ENCODE measurements around the gene ABCB11. TPM values are rescaled to one million over a fixed set of nuclear protein-coding genes. Genes with fewer than 3 reads are reported as not detected.

Gene ABCB11
- polyA plus RNA-seq, 1 donor from 2014 or later, result not detected

DNA sequence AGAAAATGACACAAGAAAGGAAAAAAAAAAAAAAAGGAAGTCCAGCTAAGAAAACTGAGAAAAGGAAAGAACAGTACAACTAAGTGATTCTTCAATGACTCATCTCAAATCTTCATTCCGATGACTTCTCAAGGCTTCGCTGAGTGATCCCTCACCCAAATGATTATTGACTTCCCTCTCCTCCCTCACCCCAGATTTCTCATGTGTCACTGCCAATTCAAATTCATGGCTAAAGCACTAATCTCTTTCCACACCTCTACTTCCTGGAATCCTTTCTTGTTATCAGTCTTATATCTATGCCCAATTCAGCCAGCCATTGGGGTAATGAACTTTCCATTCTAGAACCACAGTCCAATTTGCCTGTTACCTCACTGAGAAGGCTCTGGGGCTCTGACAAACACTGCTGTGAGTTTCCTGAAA lies 7.2 kb upstream of the ABCB11 start:
- no peaks in the 10 kb centered on the region for H3F3A ChIP-seq (ENCODE audit: insufficient read depth, low read length, poor library complexity, severe bottlenecking)
- no peak overlapping the region for H3K9ac ChIP-seq (ENCODE audit: low read length)
- no peak overlapping the region for H3K4me2 ChIP-seq (ENCODE audit: low read length)
- no peaks in the 10 kb centered on the region for H3K9me2 ChIP-seq (ENCODE audit: insufficient read depth, low read length)
- no peak overlapping the region for H2AFZ ChIP-seq (ENCODE audit: low read depth, low read length)
- H3K79me2 ChIP-seq (replicated peaks; ENCODE audit: insufficient read depth, low read length), result no peaks in the 10 kb centered on the region
- no peaks in the 10 kb centered on the region for H4K20me1 ChIP-seq (ENCODE audit: insufficient read depth)
- TF ChIP-seq EP300 (conservative IDR thresholded peaks at IDR 0.05; ENCODE audit: poor library complexity, severe bottlenecking) (no peak), EZH2 (IDR thresholded peaks at IDR 0.05; ENCODE audit: borderline replicate concordance, insufficient read depth, low read length, poor library complexity, severe bottlenecking) (no peak), RAD21 (conservative IDR thresholded peaks at IDR 0.05) (no peak), POLR2AphosphoS5 (IDR thresholded peaks at IDR 0.05) (no peak), TAF1 (IDR thresholded peaks at IDR 0.05; ENCODE audit: low read depth) (no peak), MXI1 (conservative IDR thresholded peaks at IDR 0.05; ENCODE audit: poor library complexity, severe bottlenecking) (no peak), SMC3 (conservative IDR thresholded peaks at IDR 0.05; ENCODE audit: poor library complexity) (no peak)
- TF ChIP-seq, protein P1, sequence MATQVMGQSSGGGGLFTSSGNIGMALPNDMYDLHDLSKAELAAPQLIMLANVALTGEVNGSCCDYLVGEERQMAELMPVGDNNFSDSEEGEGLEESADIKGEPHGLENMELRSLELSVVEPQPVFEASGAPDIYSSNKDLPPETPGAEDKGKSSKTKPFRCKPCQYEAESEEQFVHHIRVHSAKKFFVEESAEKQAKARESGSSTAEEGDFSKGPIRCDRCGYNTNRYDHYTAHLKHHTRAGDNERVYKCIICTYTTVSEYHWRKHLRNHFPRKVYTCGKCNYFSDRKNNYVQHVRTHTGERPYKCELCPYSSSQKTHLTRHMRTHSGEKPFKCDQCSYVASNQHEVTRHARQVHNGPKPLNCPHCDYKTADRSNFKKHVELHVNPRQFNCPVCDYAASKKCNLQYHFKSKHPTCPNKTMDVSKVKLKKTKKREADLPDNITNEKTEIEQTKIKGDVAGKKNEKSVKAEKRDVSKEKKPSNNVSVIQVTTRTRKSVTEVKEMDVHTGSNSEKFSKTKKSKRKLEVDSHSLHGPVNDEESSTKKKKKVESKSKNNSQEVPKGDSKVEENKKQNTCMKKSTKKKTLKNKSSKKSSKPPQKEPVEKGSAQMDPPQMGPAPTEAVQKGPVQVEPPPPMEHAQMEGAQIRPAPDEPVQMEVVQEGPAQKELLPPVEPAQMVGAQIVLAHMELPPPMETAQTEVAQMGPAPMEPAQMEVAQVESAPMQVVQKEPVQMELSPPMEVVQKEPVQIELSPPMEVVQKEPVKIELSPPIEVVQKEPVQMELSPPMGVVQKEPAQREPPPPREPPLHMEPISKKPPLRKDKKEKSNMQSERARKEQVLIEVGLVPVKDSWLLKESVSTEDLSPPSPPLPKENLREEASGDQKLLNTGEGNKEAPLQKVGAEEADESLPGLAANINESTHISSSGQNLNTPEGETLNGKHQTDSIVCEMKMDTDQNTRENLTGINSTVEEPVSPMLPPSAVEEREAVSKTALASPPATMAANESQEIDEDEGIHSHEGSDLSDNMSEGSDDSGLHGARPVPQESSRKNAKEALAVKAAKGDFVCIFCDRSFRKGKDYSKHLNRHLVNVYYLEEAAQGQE (IDR thresholded peaks at IDR 0.05; ENCODE audit: borderline replicate concordance), result no peak
- TF ChIP-seq, protein P2, sequence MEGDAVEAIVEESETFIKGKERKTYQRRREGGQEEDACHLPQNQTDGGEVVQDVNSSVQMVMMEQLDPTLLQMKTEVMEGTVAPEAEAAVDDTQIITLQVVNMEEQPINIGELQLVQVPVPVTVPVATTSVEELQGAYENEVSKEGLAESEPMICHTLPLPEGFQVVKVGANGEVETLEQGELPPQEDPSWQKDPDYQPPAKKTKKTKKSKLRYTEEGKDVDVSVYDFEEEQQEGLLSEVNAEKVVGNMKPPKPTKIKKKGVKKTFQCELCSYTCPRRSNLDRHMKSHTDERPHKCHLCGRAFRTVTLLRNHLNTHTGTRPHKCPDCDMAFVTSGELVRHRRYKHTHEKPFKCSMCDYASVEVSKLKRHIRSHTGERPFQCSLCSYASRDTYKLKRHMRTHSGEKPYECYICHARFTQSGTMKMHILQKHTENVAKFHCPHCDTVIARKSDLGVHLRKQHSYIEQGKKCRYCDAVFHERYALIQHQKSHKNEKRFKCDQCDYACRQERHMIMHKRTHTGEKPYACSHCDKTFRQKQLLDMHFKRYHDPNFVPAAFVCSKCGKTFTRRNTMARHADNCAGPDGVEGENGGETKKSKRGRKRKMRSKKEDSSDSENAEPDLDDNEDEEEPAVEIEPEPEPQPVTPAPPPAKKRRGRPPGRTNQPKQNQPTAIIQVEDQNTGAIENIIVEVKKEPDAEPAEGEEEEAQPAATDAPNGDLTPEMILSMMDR (IDR thresholded peaks at IDR 0.05; ENCODE audit: poor library complexity, severe bottlenecking), result no peak
- no peak overlapping the region for H3K27ac ChIP-seq (ENCODE audit: low read length)
- H3K9me3 ChIP-seq (ENCODE audit: low read length), result no peaks in the 10 kb centered on the region
- no peak overlapping the region for H3K4me3 ChIP-seq (ENCODE audit: low read length)
- no peaks in the 10 kb centered on the region for H3K27me3 ChIP-seq (ENCODE audit: insufficient read depth, low read depth, low read length)
- H3K36me3 ChIP-seq (ENCODE audit: insufficient read depth, low read length), result no peaks in the 10 kb centered on the region

DNA sequence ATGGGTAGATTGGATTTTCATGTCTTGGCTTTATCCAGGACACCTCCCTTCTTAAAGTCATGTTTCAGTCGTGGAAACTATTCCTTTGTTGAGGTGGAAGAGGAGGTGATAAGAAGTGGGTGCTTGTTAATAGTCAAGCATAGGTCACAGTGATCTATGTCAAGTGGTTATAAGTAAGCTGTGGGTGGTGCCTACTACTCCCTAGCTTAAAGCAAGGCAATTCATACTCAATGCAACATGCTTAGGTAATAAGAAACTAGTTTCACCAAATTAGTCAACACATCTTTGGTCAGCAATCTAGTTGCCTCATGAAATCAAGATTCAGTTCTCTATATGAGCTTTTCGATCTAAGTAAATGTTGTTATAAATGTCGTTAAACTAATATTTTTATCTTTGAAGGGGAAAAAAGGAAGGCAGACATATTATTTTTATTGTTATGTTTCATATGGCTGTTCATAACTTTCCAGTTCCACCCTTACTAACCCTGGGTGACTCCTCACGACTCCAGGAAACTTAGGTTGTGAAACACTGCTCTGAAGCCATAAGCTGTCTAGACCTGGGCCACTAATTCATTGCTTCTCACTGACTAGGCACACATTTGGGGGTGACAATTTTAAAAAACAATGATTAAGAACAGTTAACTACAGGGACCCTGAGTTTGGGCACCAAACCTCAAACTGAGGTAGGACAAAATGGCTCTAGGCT lies 5.8 kb upstream of the ABCB11 start:
- no peak overlapping the region for H3K9ac ChIP-seq (ENCODE audit: low read length)

More for the DNA sequence above, 5.8 kb upstream of the ABCB11 start:
- H3K9me3 ChIP-seq (ENCODE audit: low read length), result no peaks in the 10 kb centered on the region
- TF ChIP-seq RAD21 (conservative IDR thresholded peaks at IDR 0.05) (no peak), EZH2 (IDR thresholded peaks at IDR 0.05; ENCODE audit: borderline replicate concordance, insufficient read depth, low read length, poor library complexity, severe bottlenecking) (no peak), SMC3 (conservative IDR thresholded peaks at IDR 0.05; ENCODE audit: poor library complexity) (no peak), POLR2AphosphoS5 (IDR thresholded peaks at IDR 0.05) (no peak), MXI1 (conservative IDR thresholded peaks at IDR 0.05; ENCODE audit: poor library complexity, severe bottlenecking) (no peak), TAF1 (IDR thresholded peaks at IDR 0.05; ENCODE audit: low read depth) (no peak), EP300 (conservative IDR thresholded peaks at IDR 0.05; ENCODE audit: poor library complexity, severe bottlenecking) (no peak)
- TF ChIP-seq, protein P1 (IDR thresholded peaks at IDR 0.05; ENCODE audit: borderline replicate concordance), result no peak
- TF ChIP-seq, protein P2 (IDR thresholded peaks at IDR 0.05; ENCODE audit: poor library complexity, severe bottlenecking), result no peak
- no peak overlapping the region for H3K4me3 ChIP-seq (ENCODE audit: low read length)
- H2AFZ ChIP-seq (ENCODE audit: low read depth, low read length), result no peak overlapping the region
- H3K4me2 ChIP-seq (ENCODE audit: low read length), result no peak overlapping the region
- H3K27ac ChIP-seq (ENCODE audit: low read length), result no peak overlapping the region
- H4K20me1 ChIP-seq (ENCODE audit: insufficient read depth), result no peaks in the 10 kb centered on the region
- no peaks in the 10 kb centered on the region for H3K36me3 ChIP-seq (ENCODE audit: insufficient read depth, low read length)
- H3F3A ChIP-seq (ENCODE audit: insufficient read depth, low read length, poor library complexity, severe bottlenecking), result no peaks in the 10 kb centered on the region
- no peaks in the 10 kb centered on the region for H3K9me2 ChIP-seq (ENCODE audit: insufficient read depth, low read length)
- no peaks in the 10 kb centered on the region for H3K27me3 ChIP-seq (ENCODE audit: insufficient read depth, low read depth, low read length)
- H3K79me2 ChIP-seq (replicated peaks; ENCODE audit: insufficient read depth, low read length), result no peaks in the 10 kb centered on the region

All from neural cell (in vitro differentiated cells).